Stimulated activated CD8-positive, alpha-beta memory T cell treated with anti-CD3 and anti-CD28 coated beads, Interleukin-12 subunit alpha, Interleukin-12 subunit beta, amount 100 ng/mL, for 1 hour (primary cell): ENCODE measurements around the gene RASSF1.

Source experiments
- DNase-seq: peaks from one replicate; pipeline ENCODE4 v3.0.0-alpha.2; 2020; ENCODE audit warnings: low read depth

RASSF1 gene

GRCh38 chr3:50342813-50343633 is 2.4 kb upstream of the RASSF1 start:
- DNase-seq, result no peak

GRCh38 chr3:50341996-50342650 is 1.5 kb upstream of the RASSF1 start:
- DNase-seq, result no peak

GRCh38 chr3:50341537-50341936 is 901 bp upstream of the RASSF1 start:
- DNase-seq, result no peak

- DNase-seq, result no peak
Measured at GRCh38 chr3:50340147-50340447, 539 bp downstream of the RASSF1 start.

- DNase-seq, result no peak
Measured at GRCh38 chr3:50339485-50340146, 1.0 kb downstream of the RASSF1 start.

GRCh38 chr3:50338965-50339364 is 1.7 kb downstream of the RASSF1 start:
- DNase-seq, result no peak

- peak; percentile 82 for DNase-seq
Measured at GRCh38 chr3:50337175-50337861, 3.3 kb downstream of the RASSF1 start.

- DNase-seq, result no peak
Measured at GRCh38 chr3:50336452-50337174, 4.0 kb downstream of the RASSF1 start.

GRCh38 chr3:50334339-50335075 is 6.1 kb downstream of the RASSF1 start:
- no peak for DNase-seq

- no peak for DNase-seq
Measured at GRCh38 chr3:50333744-50334328, 6.8 kb downstream of the RASSF1 start.

- DNase-seq, result no peak
Measured at GRCh38 chr3:50331364-50331907, 9.2 kb downstream of the RASSF1 start.

- DNase-seq, result no peak
Measured at GRCh38 chr3:50330330-50330729, 10.3 kb downstream of the RASSF1 start.

GRCh38 chr3:50327943-50328691 is 12.5 kb downstream of the RASSF1 start, which contains the start of gene TUSC2:
Gene TUSC2, minus strand, starts transcription at chr3:50328223. Its CDS starts 124 bp downstream, at chr3:50328099.
- peak; percentile 90 for DNase-seq

- no peak for DNase-seq
Measured at GRCh38 chr3:50327129-50327528, 13.5 kb downstream of the RASSF1 start.

GRCh38 chr3:50326182-50326541 is 14.5 kb downstream of the RASSF1 start:
- DNase-seq, result no peak

GRCh38 chr3:50325497-50326181 is 15.0 kb downstream of the RASSF1 start:
- no peak for DNase-seq

- DNase-seq, result no peak
Measured at GRCh38 chr3:50325113-50325480, 15.5 kb downstream of the RASSF1 start.

GRCh38 chr3:50324351-50325112 is 16.1 kb downstream of the RASSF1 start:
- DNase-seq, result peak; percentile 30
